ENCODE data around the gene LPO.

LPO gene

DNA sequence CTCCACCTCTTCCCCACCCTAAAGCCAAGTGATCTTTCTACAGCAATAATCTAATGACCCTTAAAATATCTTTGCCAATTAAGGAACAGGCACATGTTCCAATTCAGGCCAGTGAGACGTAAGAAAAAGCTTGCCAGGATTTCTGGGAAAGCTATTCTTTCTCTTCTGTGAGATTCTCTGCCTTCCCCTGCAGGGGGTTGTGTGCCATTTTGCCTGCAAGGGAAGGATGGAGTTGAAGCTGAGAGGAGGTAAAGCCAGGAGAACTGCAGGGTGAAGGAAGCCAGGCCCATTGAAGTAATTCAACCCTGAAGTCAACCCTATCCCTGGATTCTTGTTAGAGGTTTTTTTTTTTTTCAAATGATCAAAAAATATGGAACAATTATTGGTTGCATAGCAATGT is 9.0 kb upstream of the LPO start:
- no peak overlapping the region for H3K27ac ChIP-seq (ENCODE audit: low read length)
- no peaks in the 10 kb centered on the region for H3K4me1 ChIP-seq (ENCODE audit: control insufficient read depth, insufficient read depth, low read length)
- no peaks in the 10 kb centered on the region for H3K36me3 ChIP-seq (ENCODE audit: control insufficient read depth in 2 of 2, insufficient read depth in 2 of 2, low read length in 2 of 2)
- H3K9me3 ChIP-seq (ENCODE audit: control insufficient read depth in 2 of 2, low read length in 2 of 2) = no peaks in the 10 kb centered on the region
- H3K9ac ChIP-seq (ENCODE audit: low read length in 2 of 2) = no peak overlapping the region
- H3K4me3 ChIP-seq (ENCODE audit: low read length in 2 of 2) = no peak overlapping the region
- peaks cover 9 to 16% of the 10 kb centered on the region in 2 donors for H3K27me3 ChIP-seq (ENCODE audit: control insufficient read depth in 1 of 2, insufficient read depth in 2 of 2, low read length in 2 of 2)

DNA sequence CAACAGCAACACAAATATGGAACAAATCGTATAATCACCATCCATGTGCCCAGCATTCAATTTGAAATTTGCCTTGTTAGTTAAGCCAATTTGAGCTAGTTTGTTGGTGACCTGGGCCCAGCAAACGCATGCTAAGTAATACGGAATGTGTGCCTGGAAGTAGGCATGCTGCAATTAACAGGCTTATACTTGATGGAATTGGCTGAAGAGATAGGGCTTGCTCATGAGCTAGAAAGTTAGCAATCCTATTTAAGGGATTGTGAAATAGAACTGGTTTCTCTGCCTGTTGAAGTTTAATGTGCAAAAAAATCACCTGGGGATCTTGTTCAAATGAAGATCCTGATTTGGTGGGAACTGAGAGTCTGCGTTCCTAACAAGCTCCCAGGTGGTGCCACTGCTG is 8.5 kb upstream of the LPO start:
- no peaks in the 10 kb centered on the region for H3K36me3 ChIP-seq (ENCODE audit: control insufficient read depth in 2 of 2, insufficient read depth in 2 of 2, low read length in 2 of 2)
- no peaks in the 10 kb centered on the region for H3K9me3 ChIP-seq (ENCODE audit: control insufficient read depth in 2 of 2, low read length in 2 of 2)
- H3K27me3 ChIP-seq (ENCODE audit: control insufficient read depth in 1 of 2, insufficient read depth in 2 of 2, low read length in 2 of 2) = peaks cover 9 to 16% of the 10 kb centered on the region in 2 donors

DNA sequence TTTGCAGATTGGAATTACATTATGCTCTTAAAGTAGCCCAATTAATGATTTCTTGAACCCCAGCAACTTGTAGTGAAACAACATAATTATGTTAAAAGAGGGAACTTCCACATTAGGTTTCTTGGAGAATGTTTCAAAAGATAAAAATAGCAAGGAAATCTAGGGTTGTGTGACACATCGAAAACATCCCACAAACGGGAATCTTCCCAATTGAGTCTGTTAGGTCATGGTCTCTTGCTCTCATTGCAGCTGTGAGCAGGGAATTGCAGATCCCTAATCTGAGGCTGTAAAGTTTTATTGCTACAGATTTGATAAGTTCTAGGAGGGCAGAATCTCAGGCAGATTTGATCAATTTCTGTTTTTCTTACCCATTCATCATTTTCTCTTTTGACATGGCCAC is 6.7 kb upstream of the LPO start:
- Histone ChIP-seq H3K9me3 (ENCODE audit: control insufficient read depth in 2 of 2, low read length in 2 of 2) (no peaks in the 10 kb centered on the region), H3K9ac (ENCODE audit: low read length in 2 of 2) (no peak overlapping the region), H3K27me3 (ENCODE audit: control insufficient read depth in 1 of 2, insufficient read depth in 2 of 2, low read length in 2 of 2) (peaks cover 12 to 20% of the 10 kb centered on the region in 2 donors), H3K36me3 (ENCODE audit: control insufficient read depth in 2 of 2, insufficient read depth in 2 of 2, low read length in 2 of 2) (no peaks in the 10 kb centered on the region), H3K27ac (ENCODE audit: low read length) (no peak overlapping the region), H3K4me1 (ENCODE audit: control insufficient read depth, insufficient read depth, low read length) (no peaks in the 10 kb centered on the region), H3K4me3 (ENCODE audit: low read length in 2 of 2) (no peak overlapping the region)

More for the DNA sequence above, 8.5 kb upstream of the LPO start:
- Histone ChIP-seq H3K4me1 (ENCODE audit: control insufficient read depth, insufficient read depth, low read length) (no peaks in the 10 kb centered on the region), H3K27ac (ENCODE audit: low read length) (no peak overlapping the region), H3K4me3 (ENCODE audit: low read length in 2 of 2) (no peak overlapping the region), H3K9ac (ENCODE audit: low read length in 2 of 2) (no peak overlapping the region)

DNA sequence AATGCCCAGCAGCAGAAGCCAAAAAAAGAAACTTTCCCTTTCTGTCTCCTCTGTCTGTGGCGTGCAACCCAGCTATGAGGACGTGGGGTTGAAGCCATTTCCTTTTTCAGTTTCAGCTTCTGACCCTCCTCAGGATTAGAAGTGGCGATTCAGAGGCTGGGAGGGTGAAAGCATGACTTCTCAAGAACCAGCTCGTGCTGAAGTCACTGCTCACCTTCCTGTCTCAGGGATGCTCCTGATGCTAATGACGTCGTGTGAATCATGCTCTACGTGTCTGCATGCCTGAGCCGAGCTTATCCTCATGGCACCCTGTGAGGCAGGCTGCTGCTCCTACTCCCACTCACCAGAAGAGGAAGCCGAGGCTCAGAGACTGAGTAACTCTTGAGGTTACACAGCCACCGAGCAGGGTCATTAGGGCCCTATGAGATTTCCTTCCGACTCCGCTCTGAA is 5.7 kb upstream of the LPO start:
- H3K4me1 ChIP-seq (ENCODE audit: control insufficient read depth, insufficient read depth, low read length) = no peaks in the 10 kb centered on the region
- H3K27ac ChIP-seq (ENCODE audit: low read length) = no peak overlapping the region
- H3K27me3 ChIP-seq (ENCODE audit: control insufficient read depth in 1 of 2, insufficient read depth in 2 of 2, low read length in 2 of 2) = peaks cover 15 to 18% of the 10 kb centered on the region in 2 donors
- no peak overlapping the region for H3K4me3 ChIP-seq (ENCODE audit: low read length in 2 of 2)
- no peaks in the 10 kb centered on the region for H3K9me3 ChIP-seq (ENCODE audit: control insufficient read depth in 2 of 2, low read length in 2 of 2)
- H3K9ac ChIP-seq (ENCODE audit: low read length in 2 of 2) = no peak overlapping the region
- no peaks in the 10 kb centered on the region for H3K36me3 ChIP-seq (ENCODE audit: control insufficient read depth in 2 of 2, insufficient read depth in 2 of 2, low read length in 2 of 2)

DNA sequence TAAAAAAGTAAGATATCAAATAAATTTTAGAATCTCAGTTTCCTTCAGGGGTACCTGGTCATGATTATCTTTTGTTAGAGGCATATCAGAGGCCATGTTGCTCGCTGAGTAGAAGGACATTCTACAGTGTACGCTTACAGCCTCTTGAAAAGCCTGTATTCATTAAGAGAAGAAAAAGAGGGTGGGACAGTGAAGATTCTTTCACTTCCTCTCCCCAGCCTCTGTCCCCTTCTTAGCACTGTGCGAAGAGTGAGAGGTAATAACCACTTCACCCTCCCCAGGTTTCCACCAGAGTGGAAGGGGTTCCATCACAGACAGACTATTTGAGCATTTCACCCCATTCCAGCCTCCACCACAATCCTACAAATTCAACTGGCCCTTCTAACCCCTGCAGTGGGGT is 4.8 kb upstream of the LPO start:
- no peaks in the 10 kb centered on the region for H3K4me1 ChIP-seq (ENCODE audit: control insufficient read depth, insufficient read depth, low read length)
- H3K9me3 ChIP-seq (ENCODE audit: control insufficient read depth in 2 of 2, low read length in 2 of 2) = no peaks in the 10 kb centered on the region
- H3K9ac ChIP-seq (ENCODE audit: low read length in 2 of 2) = no peak overlapping the region
- peaks cover 15 to 17% of the 10 kb centered on the region in 2 donors for H3K27me3 ChIP-seq (ENCODE audit: control insufficient read depth in 1 of 2, insufficient read depth in 2 of 2, low read length in 2 of 2)
- no peak overlapping the region for H3K27ac ChIP-seq (ENCODE audit: low read length)
- H3K4me3 ChIP-seq (ENCODE audit: low read length in 2 of 2) = no peak overlapping the region
- no peaks in the 10 kb centered on the region for H3K36me3 ChIP-seq (ENCODE audit: control insufficient read depth in 2 of 2, insufficient read depth in 2 of 2, low read length in 2 of 2)

DNA sequence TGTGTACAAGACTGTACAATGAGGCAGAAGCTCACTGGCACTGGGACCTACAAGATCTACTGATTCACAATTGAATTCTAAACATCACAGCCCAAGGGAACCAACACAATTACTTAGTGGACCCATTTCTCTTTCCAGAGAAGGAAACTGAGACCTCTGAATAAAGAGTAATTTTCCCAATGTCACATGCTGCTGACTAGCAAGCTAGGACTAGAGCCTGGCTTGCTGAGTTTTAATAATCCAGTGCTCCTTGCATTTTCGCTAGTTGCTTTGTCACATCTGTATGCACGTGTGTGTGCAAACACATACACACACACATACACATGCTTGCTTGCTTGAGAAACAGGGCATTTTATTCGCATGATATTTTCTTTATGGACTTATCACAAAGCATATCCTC is 3.9 kb upstream of the LPO start:
- H3K4me1 ChIP-seq (ENCODE audit: control insufficient read depth, insufficient read depth, low read length) = no peaks in the 10 kb centered on the region
- H3K27me3 ChIP-seq (ENCODE audit: control insufficient read depth in 1 of 2, insufficient read depth in 2 of 2, low read length in 2 of 2) = peaks cover 15 to 19% of the 10 kb centered on the region in 2 donors
- no peak overlapping the region for H3K27ac ChIP-seq (ENCODE audit: low read length)
- no peak overlapping the region for H3K9ac ChIP-seq (ENCODE audit: low read length in 2 of 2)
- no peak overlapping the region for H3K4me3 ChIP-seq (ENCODE audit: low read length in 2 of 2)
- H3K36me3 ChIP-seq (ENCODE audit: control insufficient read depth in 2 of 2, insufficient read depth in 2 of 2, low read length in 2 of 2) = no peaks in the 10 kb centered on the region
- no peaks in the 10 kb centered on the region for H3K9me3 ChIP-seq (ENCODE audit: control insufficient read depth in 2 of 2, low read length in 2 of 2)

DNA sequence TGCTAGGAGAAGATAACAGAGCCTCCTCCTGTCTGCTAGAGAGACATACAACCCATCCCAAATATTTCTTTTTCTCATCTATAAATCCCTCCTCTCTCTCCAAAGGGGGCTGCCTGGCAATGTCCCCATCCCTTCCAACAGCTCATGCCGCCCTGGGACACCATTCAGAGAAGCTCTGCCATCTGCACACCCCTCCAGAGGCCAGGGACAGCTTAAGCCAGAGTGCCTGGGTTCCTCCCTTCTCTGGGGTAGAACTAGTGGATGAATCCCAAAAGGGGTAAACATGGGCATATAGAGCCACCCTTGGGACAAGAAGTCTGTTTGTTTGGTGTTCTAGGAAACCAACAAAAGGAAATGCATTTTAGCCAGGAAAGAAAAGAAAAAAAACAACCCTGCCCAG is 2.6 kb upstream of the LPO start:
- Histone ChIP-seq H3K4me3 (ENCODE audit: low read length in 2 of 2) (no peak overlapping the region), H3K9me3 (ENCODE audit: control insufficient read depth in 2 of 2, low read length in 2 of 2) (no peaks in the 10 kb centered on the region), H3K9ac (ENCODE audit: low read length in 2 of 2) (no peak overlapping the region), H3K4me1 (ENCODE audit: control insufficient read depth, insufficient read depth, low read length) (no peaks in the 10 kb centered on the region), H3K27me3 (ENCODE audit: control insufficient read depth in 1 of 2, insufficient read depth in 2 of 2, low read length in 2 of 2) (peaks cover 15 to 18% of the 10 kb centered on the region in 2 donors), H3K27ac (ENCODE audit: low read length) (no peak overlapping the region), H3K36me3 (ENCODE audit: control insufficient read depth in 2 of 2, insufficient read depth in 2 of 2, low read length in 2 of 2) (no peaks in the 10 kb centered on the region)

DNA sequence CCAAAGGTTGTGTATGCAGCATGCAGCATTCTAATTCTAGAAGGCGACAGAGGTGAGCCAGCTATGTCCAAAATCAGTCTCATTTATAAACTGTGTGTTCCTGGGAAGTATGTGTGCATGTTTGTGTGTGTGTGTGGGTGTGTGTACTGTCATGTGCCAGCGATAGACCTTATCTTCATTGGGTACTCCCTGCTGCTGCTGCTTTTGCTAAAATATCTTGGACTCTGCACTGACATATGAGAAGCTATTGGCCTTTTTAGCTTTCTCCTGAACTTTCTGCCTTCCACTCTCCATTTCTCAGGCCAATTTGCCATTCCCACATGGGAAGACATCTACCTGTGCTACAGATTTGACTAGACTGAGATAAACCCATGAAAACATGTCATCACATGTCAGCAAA is 2.0 kb upstream of the LPO start:
- no peak overlapping the region for H3K4me3 ChIP-seq (ENCODE audit: low read length in 2 of 2)
- peaks cover 15 to 18% of the 10 kb centered on the region in 2 donors for H3K27me3 ChIP-seq (ENCODE audit: control insufficient read depth in 1 of 2, insufficient read depth in 2 of 2, low read length in 2 of 2)
- H3K27ac ChIP-seq (ENCODE audit: low read length) = no peak overlapping the region
- H3K9me3 ChIP-seq (ENCODE audit: control insufficient read depth in 2 of 2, low read length in 2 of 2) = no peaks in the 10 kb centered on the region
- no peak overlapping the region for H3K9ac ChIP-seq (ENCODE audit: low read length in 2 of 2)
- H3K4me1 ChIP-seq (ENCODE audit: control insufficient read depth, insufficient read depth, low read length) = no peaks in the 10 kb centered on the region
- no peaks in the 10 kb centered on the region for H3K36me3 ChIP-seq (ENCODE audit: control insufficient read depth in 2 of 2, insufficient read depth in 2 of 2, low read length in 2 of 2)

DNA sequence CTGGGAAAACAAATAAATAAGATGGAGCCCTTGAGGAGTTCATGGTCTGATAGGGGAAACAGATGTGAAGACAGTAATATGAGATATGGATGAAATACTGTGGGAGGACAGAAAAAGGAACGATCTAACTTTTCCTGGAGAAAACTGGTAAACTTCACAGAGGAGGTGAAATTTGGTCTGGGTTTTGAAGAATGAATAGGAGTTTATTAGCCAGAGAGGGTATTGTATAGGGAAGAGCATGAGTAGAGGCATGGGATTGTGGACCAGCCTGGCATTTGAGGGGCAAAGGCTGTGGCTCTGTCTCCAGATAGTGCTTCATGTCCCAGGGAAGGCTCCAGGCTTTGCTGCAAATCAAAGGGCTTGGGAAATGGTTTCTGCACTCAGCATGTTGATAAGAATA is 1.6 kb downstream of the LPO start:
- H3K36me3 ChIP-seq (ENCODE audit: control insufficient read depth in 2 of 2, insufficient read depth in 2 of 2, low read length in 2 of 2) = no peaks in the 10 kb centered on the region
- no peak overlapping the region for H3K4me3 ChIP-seq (ENCODE audit: low read length in 2 of 2)
- H3K9me3 ChIP-seq (ENCODE audit: control insufficient read depth in 2 of 2, low read length in 2 of 2) = no peaks in the 10 kb centered on the region
- no peak overlapping the region for H3K27ac ChIP-seq (ENCODE audit: low read length)
- no peaks in the 10 kb centered on the region for H3K4me1 ChIP-seq (ENCODE audit: control insufficient read depth, insufficient read depth, low read length)
- H3K27me3 ChIP-seq (ENCODE audit: control insufficient read depth in 1 of 2, insufficient read depth in 2 of 2, low read length in 2 of 2) = peaks cover 15 to 25% of the 10 kb centered on the region in 2 donors
- no peak overlapping the region for H3K9ac ChIP-seq (ENCODE audit: low read length in 2 of 2)

DNA sequence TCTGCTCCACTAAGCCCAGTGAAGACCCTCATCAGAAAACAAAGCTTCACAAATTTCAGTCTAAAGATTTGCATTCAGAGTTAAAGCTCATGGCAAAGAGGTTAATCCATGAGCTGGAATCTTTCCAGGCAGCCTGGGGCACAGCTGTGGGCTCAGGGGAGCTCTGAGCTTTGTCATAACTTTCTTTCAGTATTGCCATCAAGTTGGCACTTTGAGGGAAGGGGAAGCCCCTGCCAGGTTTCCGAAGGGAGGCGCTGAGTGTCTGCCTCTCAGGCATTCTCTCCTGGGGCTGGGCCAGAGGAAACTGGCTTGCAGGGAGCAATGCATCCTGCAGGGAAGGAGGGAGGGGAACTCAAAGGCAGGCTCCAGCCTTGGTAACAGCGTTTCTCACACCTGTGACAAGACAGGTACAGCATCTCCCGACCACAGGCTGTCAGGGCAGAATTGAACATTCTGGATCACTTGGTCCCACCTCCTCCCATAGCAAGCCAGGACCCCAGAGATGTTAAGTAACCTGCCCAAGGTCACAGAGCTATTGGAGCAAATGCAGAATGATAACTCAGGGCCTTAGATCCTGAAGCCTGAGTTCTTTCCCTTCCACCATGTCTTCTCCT is 3.9 kb downstream of the LPO start:
- Histone ChIP-seq H3K9ac (ENCODE audit: low read length in 2 of 2) (no peak overlapping the region), H3K27ac (ENCODE audit: low read length) (no peak overlapping the region), H3K9me3 (ENCODE audit: control insufficient read depth in 2 of 2, low read length in 2 of 2) (no peaks in the 10 kb centered on the region), H3K4me3 (ENCODE audit: low read length in 2 of 2) (no peak overlapping the region), H3K27me3 (ENCODE audit: control insufficient read depth in 1 of 2, insufficient read depth in 2 of 2, low read length in 2 of 2) (peaks cover 10 to 23% of the 10 kb centered on the region in 2 donors), H3K4me1 (ENCODE audit: control insufficient read depth, insufficient read depth, low read length) (no peaks in the 10 kb centered on the region), H3K36me3 (ENCODE audit: control insufficient read depth in 2 of 2, insufficient read depth in 2 of 2, low read length in 2 of 2) (no peaks in the 10 kb centered on the region)

DNA sequence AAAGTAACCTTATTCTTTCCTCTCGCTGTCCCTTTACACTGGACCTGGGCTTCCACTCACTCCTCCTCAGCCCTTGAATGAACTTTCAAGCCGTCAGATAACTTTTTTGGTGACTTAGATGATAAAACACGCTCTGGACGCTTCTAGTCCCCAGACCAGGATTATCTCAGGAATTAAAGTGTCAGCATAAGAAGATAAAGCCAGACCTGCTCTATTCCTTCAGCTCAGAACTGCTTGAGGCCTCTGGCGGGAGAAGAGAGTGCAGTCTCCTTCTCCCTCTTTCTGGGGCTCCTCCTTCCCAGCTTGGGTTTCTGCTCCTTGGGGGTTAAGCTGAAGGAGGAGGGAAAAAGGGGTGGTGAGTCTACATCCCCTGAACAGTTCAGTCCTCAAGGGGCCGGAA is 6.6 kb downstream of the LPO start:
- no peaks in the 10 kb centered on the region for H3K36me3 ChIP-seq (ENCODE audit: control insufficient read depth in 2 of 2, insufficient read depth in 2 of 2, low read length in 2 of 2)
- H3K9me3 ChIP-seq (ENCODE audit: control insufficient read depth in 2 of 2, low read length in 2 of 2) = no peaks in the 10 kb centered on the region
- H3K4me1 ChIP-seq (ENCODE audit: control insufficient read depth, insufficient read depth, low read length) = peaks cover 6% of the 10 kb centered on the region
- no peak overlapping the region for H3K4me3 ChIP-seq (ENCODE audit: low read length in 2 of 2)
- H3K9ac ChIP-seq (ENCODE audit: low read length in 2 of 2) = no peak overlapping the region
- no peak overlapping the region for H3K27ac ChIP-seq (ENCODE audit: low read length)
- peaks cover 18 to 32% of the 10 kb centered on the region in 2 donors for H3K27me3 ChIP-seq (ENCODE audit: control insufficient read depth in 1 of 2, insufficient read depth in 2 of 2, low read length in 2 of 2)

All from stomach smooth muscle (tissue), 2 donors.